Neural cell (in vitro differentiated cells): ENCODE data around the gene VEPH1. TPM values are rescaled to one million over a fixed set of nuclear protein-coding genes. Genes with fewer than 3 reads are reported as not detected.

Experiments used
- H2AFZ ChIP-seq: fragments of 200-600, 300-800 bp; sonication (generic), shearing (Covaris generic); 2 replicates; pipeline ENCODE4 v1.6.0; 2014; ENCODE audit warnings: low read depth, mild to moderate bottlenecking, antibody characterized with exemption, low read length, moderate library complexity
- H3F3A ChIP-seq: fragments of 200-600 bp; shearing (Covaris generic); 2 replicates; pipeline ENCODE4 v1.6.1; 2016; ENCODE audit warnings: mild to moderate bottlenecking, moderate library complexity, mixed read lengths, antibody characterized with exemption, low read length; ENCODE audit not compliant: insufficient read depth, poor library complexity, severe bottlenecking
- H3K27ac ChIP-seq: fragments of 200-600, 300-800 bp; sonication (generic), shearing (Covaris generic); 2 replicates; pipeline ENCODE4 v1.5.1; 2014; ENCODE audit warnings: mild to moderate bottlenecking, low read length, moderate library complexity
- H3K27me3 ChIP-seq: fragments of 300-800, 200-600 bp; sonication (generic), shearing (Covaris generic); 2 replicates; pipeline ENCODE4 v1.6.0; 2014; ENCODE audit warnings: mild to moderate bottlenecking, low read depth, low read length, moderate library complexity; ENCODE audit not compliant: insufficient read depth
- H3K36me3 ChIP-seq: fragments of 300-800, 200-600 bp; sonication (generic), shearing (Covaris generic); 2 replicates; pipeline ENCODE4 v1.5.1; 2014; ENCODE audit warnings: mild to moderate bottlenecking, antibody characterized with exemption, low read length, moderate library complexity; ENCODE audit not compliant: insufficient read depth
- H3K4me2 ChIP-seq: fragments of 300-800, 200-600 bp; sonication (generic), shearing (Covaris generic); 2 replicates; pipeline ENCODE4 v1.6.0; 2014; ENCODE audit warnings: mild to moderate bottlenecking, low read length
- H3K4me3 ChIP-seq: fragments of 300-800, 200-600 bp; sonication (generic), shearing (Covaris generic); 2 replicates; pipeline ENCODE4 v1.5.1; 2014; ENCODE audit warnings: mild to moderate bottlenecking, low read length, moderate library complexity
- H3K79me2 ChIP-seq: fragments of 200-600 bp; shearing (Covaris generic); replicated peaks from 2 replicates; pipeline ENCODE4 v1.6.0; 2014; ENCODE audit warnings: mild to moderate bottlenecking, low read length, moderate library complexity; ENCODE audit not compliant: insufficient read depth
- H3K9ac ChIP-seq: fragments of 300-800, 200-600 bp; sonication (generic), shearing (Covaris generic); 2 replicates; pipeline ENCODE4 v1.6.1; 2016; ENCODE audit warnings: mild to moderate bottlenecking, low read length, mixed read lengths
- H3K9me2 ChIP-seq: fragments of 200-600 bp; shearing (Covaris generic); 2 replicates; pipeline ENCODE4 v1.6.1; 2016; ENCODE audit warnings: mild to moderate bottlenecking, low read length, mixed read lengths; ENCODE audit not compliant: insufficient read depth
- H3K9me3 ChIP-seq: fragments of 200-600, 300-800 bp; sonication (generic), shearing (Covaris generic); 2 replicates; pipeline ENCODE4 v1.6.1; 2016; ENCODE audit warnings: mild to moderate bottlenecking, mixed run types, low read length, moderate library complexity, mixed read lengths
- H4K20me1 ChIP-seq: fragments of 200-600 bp; shearing (Covaris generic); 2 replicates; pipeline ENCODE4 v1.6.1; 2016; ENCODE audit warnings: mild to moderate bottlenecking, mixed run types; ENCODE audit not compliant: insufficient read depth
- CTCF ChIP-seq: fragments of 450-650 bp; IDR thresholded peaks from 2 replicates; pipeline ENCODE4 v1.5.1; 2014; ENCODE audit warnings: antibody characterized with exemption, mild to moderate bottlenecking, moderate library complexity; ENCODE audit not compliant: poor library complexity, severe bottlenecking
- EP300 ChIP-seq: fragments of 450-650 bp; conservative IDR thresholded peaks from 2 replicates; pipeline ENCODE4 v1.6.1; 2014; ENCODE audit warnings: antibody characterized with exemption, mild to moderate bottlenecking, moderate library complexity; ENCODE audit not compliant: poor library complexity, severe bottlenecking
- EZH2 ChIP-seq: fragments of 200-600, 300-800 bp; shearing (Covaris generic), sonication (generic); IDR thresholded peaks from 2 replicates; pipeline ENCODE4 v1.6.1; 2014; ENCODE audit warnings: antibody characterized with exemption, low read length, borderline replicate concordance, mild to moderate bottlenecking; ENCODE audit not compliant: insufficient read depth, poor library complexity, severe bottlenecking
- MXI1 ChIP-seq: fragments of 450-650 bp; conservative IDR thresholded peaks from 2 replicates; pipeline ENCODE4 v1.6.1; 2014; ENCODE audit warnings: antibody characterized with exemption, mild to moderate bottlenecking; ENCODE audit not compliant: poor library complexity, severe bottlenecking
- POLR2AphosphoS5 ChIP-seq: IDR thresholded peaks from 2 replicates; pipeline ENCODE4 v1.6.1; 2012
- RAD21 ChIP-seq: fragments of 450-650 bp; conservative IDR thresholded peaks from 2 replicates; pipeline ENCODE4 v1.6.1; 2014; ENCODE audit warnings: antibody characterized with exemption, mild to moderate bottlenecking, moderate library complexity
- REST ChIP-seq: IDR thresholded peaks from 2 replicates; pipeline ENCODE4 v1.6.1; 2012; ENCODE audit warnings: borderline replicate concordance
- SMC3 ChIP-seq: fragments of 450-650 bp; conservative IDR thresholded peaks from 2 replicates; pipeline ENCODE4 v1.6.1; 2014; ENCODE audit warnings: antibody characterized with exemption, mild to moderate bottlenecking, moderate library complexity; ENCODE audit not compliant: poor library complexity
- TAF1 ChIP-seq: IDR thresholded peaks from 2 replicates; pipeline ENCODE4 v1.6.1; 2012; ENCODE audit warnings: low read depth
- polyA plus RNA-seq: library from polyadenylated mRNA; depleted of rRNA; stranded (reverse); fragments of >200 nt; gene quantifications from 2 replicates; pipeline ENCODE4 v1.2.3, GENCODE V29; 2014

The VEPH1 gene
- polyA plus RNA-seq, 1 donor from 2014 or later: 0.89 TPM

- Histone ChIP-seq H3K27ac (no peak overlapping the region), H3K4me3 (no peak overlapping the region), H3K27me3 (no peaks in the 10 kb centered on the region), H3K4me2 (no peak overlapping the region), H3K36me3 (no peaks in the 10 kb centered on the region), H3K9me3 (no peaks in the 10 kb centered on the region), H3K79me2 (no peaks in the 10 kb centered on the region), H3F3A (no peaks in the 10 kb centered on the region), H4K20me1 (no peaks in the 10 kb centered on the region), H2AFZ (no peak overlapping the region), H3K9ac (no peak overlapping the region), H3K9me2 (no peaks in the 10 kb centered on the region)
- TF ChIP-seq REST: no peak
These were observed 222.4 kb downstream of the VEPH1 start for GRCh38 chr3:157280786-157281185.

- Histone ChIP-seq H3K9me3 (no peaks in the 10 kb centered on the region), H3K27ac (no peak overlapping the region), H3K27me3 (no peaks in the 10 kb centered on the region), H3K4me3 (no peak overlapping the region), H3K79me2 (no peaks in the 10 kb centered on the region), H3F3A (no peaks in the 10 kb centered on the region), H3K36me3 (no peaks in the 10 kb centered on the region), H3K9ac (no peak overlapping the region), H3K4me2 (no peak overlapping the region), H2AFZ (no peak overlapping the region), H3K9me2 (no peaks in the 10 kb centered on the region), H4K20me1 (no peaks in the 10 kb centered on the region)
- TF ChIP-seq EZH2 (no peak), RAD21 (no peak), POLR2AphosphoS5 (no peak), EP300 (no peak), MXI1 (no peak), TAF1 (no peak), CTCF (no peak), REST (no peak), SMC3 (no peak)
These were observed 222.9 kb downstream of the VEPH1 start for GRCh38 chr3:157280354-157280753.
